IPS DF 6.9 (cell line): Measurements from ENCODE around the gene MYO16.

Experiments used
- DNase-seq: peaks from one replicate; pipeline ENCODE4 v3.0.0-alpha.2; 2013; ENCODE audit warnings: low read depth, low spot score
- H3K27ac ChIP-seq: one replicate; pipeline ENCODE4 v1.5.1; 2013; ENCODE audit warnings: low read length, control low read depth
- H3K27me3 ChIP-seq: 2 replicates; pipeline ENCODE4 v1.6.1; 2013; ENCODE audit warnings: mild to moderate bottlenecking, low read length; ENCODE audit not compliant: control insufficient read depth, insufficient read depth
- H3K36me3 ChIP-seq: 2 replicates; pipeline ENCODE4 v1.6.1; 2013; ENCODE audit warnings: low read length; ENCODE audit not compliant: control insufficient read depth, insufficient read depth
- H3K4me1 ChIP-seq: 2 replicates; pipeline ENCODE4 v1.6.1; 2013; ENCODE audit warnings: low read length; ENCODE audit not compliant: control insufficient read depth, insufficient read depth
- H3K4me3 ChIP-seq: 2 replicates; pipeline ENCODE4 v1.5.1; 2013; ENCODE audit warnings: mild to moderate bottlenecking, low read length
- H3K9me3 ChIP-seq: 2 replicates; pipeline ENCODE4 v1.6.1; 2013; ENCODE audit warnings: low read length, inconsistent platforms; ENCODE audit not compliant: control insufficient read depth, insufficient read depth
- WGBS: extraction: QIAGEN DNeasy Blood & Tissue Kit; methylation state at CpG from one replicate; pipeline ENCODE4 v1.1.7; 2013; ENCODE audit warnings: mixed read lengths, missing lambda C conversion rate; ENCODE audit not compliant: insufficient read length, insufficient coverage; 5-methylcytosine and 5-hydroxymethylcytosine counted together

MYO16 gene

DNA sequence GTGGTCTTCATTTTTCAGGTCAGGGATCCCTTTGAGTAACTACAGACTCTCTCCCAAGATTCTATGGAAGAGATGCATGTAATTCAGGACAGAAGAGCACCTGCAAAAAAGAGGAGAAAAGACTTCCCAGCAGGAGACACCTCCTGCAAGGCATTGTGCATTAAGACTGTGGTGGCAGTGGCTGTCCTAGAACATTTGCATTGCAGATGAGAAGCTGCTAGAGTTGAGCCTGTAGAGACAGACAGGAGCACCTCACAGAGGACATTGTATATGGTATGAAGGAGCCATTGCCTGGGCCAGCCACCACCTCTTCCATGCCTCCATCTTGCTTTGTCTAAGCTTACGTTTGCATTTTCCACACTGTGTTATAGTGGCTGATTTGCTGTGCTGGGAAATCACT is 11.2 kb upstream of the MYO16 start:
- WGBS = no CpG with 5 or more reads among the region's 1 CpG
- no peak overlapping the region for H3K27ac ChIP-seq

GRCh38 chr13:108621462-108621861 is 7.9 kb upstream of the MYO16 start:
- Histone ChIP-seq H3K9me3 (no peaks in the 10 kb centered on the region), H3K4me1 (no peaks in the 10 kb centered on the region), H3K27me3 (no peaks in the 10 kb centered on the region), H3K4me3 (no peak overlapping the region), H3K36me3 (no peaks in the 10 kb centered on the region), H3K27ac (no peak overlapping the region)
- WGBS = no CpG with 5 or more reads among the region's 7 CpGs
- DNase-seq = no peak

More for the DNA sequence above, 11.2 kb upstream of the MYO16 start:
- DNase-seq = no peak
- H3K4me1 ChIP-seq = no peaks in the 10 kb centered on the region
- H3K9me3 ChIP-seq = no peaks in the 10 kb centered on the region
- no peaks in the 10 kb centered on the region for H3K36me3 ChIP-seq
- H3K4me3 ChIP-seq = no peak overlapping the region
- H3K27me3 ChIP-seq = no peaks in the 10 kb centered on the region

DNA sequence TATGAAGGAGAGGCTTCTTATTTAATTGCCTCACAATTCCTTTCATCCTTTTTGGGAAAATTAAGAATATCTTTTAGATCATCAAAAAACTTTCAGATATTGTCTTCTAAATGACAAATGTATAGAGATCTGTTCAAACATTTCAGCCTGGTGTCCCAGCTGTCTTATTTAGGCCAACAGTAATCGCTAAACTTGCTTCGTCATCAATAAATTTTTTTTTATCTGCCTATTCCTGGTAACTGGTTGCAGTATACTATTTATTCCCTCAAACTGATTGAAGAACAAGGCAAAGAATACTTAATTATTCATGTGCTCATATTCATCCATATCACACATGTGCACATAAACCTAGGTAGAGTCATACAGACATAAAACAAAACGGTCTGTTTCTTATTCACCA is 5.3 kb upstream of the MYO16 start:
- H3K27me3 ChIP-seq = no peaks in the 10 kb centered on the region
- no CpG with 5 or more reads among the region's 3 CpGs for WGBS

GRCh38 chr13:108624979-108625378 is 4.4 kb upstream of the MYO16 start:
- Histone ChIP-seq H3K9me3 (no peaks in the 10 kb centered on the region), H3K27ac (no peak overlapping the region), H3K4me1 (no peaks in the 10 kb centered on the region), H3K4me3 (no peak overlapping the region), H3K27me3 (no peaks in the 10 kb centered on the region), H3K36me3 (no peaks in the 10 kb centered on the region)
- DNase-seq = no peak
- no CpG with 5 or more reads among the region's 4 CpGs for WGBS

More for the DNA sequence above, 5.3 kb upstream of the MYO16 start:
- no peak overlapping the region for H3K27ac ChIP-seq
- no peaks in the 10 kb centered on the region for H3K4me1 ChIP-seq
- DNase-seq = no peak
- H3K4me3 ChIP-seq = no peak overlapping the region
- no peaks in the 10 kb centered on the region for H3K9me3 ChIP-seq
- no peaks in the 10 kb centered on the region for H3K36me3 ChIP-seq

- H3K9me3 ChIP-seq = no peaks in the 10 kb centered on the region
- H3K27me3 ChIP-seq = no peaks in the 10 kb centered on the region
- DNase-seq = no peak
- H3K36me3 ChIP-seq = no peaks in the 10 kb centered on the region
- WGBS = no CpG with 5 or more reads among the region's 1 CpG
- no peak overlapping the region for H3K4me3 ChIP-seq
- no peaks in the 10 kb centered on the region for H3K4me1 ChIP-seq
- no peak overlapping the region for H3K27ac ChIP-seq
Observed at GRCh38 chr13:108629988-108630387, 577 bp downstream of the MYO16 start.

DNA sequence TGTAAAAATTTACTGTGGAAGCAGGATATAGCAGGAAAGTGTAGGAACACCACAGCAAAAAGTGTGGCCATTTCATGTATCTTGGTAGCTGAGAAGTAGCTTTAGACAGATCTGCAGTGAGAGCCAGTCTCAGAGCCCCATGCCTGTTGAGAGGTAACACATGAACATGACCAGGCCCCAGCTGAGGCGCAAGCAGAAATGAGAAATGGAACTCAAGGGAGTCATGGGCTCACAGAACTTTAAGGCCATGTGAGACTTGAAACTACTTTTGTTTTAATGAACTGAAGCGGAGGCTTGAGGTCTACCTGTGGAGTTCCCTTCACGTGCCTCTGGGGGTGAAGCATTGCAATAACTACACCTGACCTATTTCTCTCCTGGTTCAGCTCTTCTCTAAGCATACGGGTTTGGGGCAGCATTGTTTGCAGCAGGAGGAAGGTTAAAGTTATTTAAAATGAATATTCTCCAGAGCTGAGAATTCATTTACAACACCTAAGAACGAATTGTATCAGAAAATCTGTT is 3.3 kb downstream of the MYO16 start:
- WGBS = no CpG with 5 or more reads among the region's 5 CpGs
- Histone ChIP-seq H3K4me1 (no peaks in the 10 kb centered on the region), H3K27me3 (no peaks in the 10 kb centered on the region), H3K36me3 (no peaks in the 10 kb centered on the region), H3K27ac (no peak overlapping the region), H3K4me3 (no peak overlapping the region), H3K9me3 (no peaks in the 10 kb centered on the region)
- DNase-seq = no peak

DNA sequence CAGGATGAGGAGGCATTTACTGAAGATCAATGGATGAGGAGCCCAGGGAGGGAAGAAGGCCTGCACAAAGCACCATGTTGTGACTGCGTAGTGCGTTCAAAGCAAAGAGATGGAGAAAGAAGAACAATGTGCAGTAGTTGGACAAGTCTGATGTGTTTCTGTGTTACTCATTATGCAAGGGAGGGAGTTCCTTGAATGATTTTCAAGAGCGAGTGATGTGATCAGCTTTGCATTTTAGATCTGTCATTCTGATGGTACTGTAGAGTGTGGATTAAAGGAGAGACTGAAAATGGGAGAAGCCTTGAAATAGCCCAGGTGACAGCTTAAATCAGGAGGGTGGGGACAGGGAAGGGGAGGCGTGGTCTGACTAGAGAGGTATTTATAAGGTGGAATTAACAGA is 9.5 kb downstream of the MYO16 start:
- no peaks in the 10 kb centered on the region for H3K9me3 ChIP-seq
- no peak for DNase-seq
- no peaks in the 10 kb centered on the region for H3K36me3 ChIP-seq
- H3K4me3 ChIP-seq = no peak overlapping the region
- H3K27ac ChIP-seq = no peak overlapping the region
- H3K27me3 ChIP-seq = no peaks in the 10 kb centered on the region
- WGBS = no CpG with 5 or more reads among the region's 4 CpGs
- no peaks in the 10 kb centered on the region for H3K4me1 ChIP-seq

- H3K27ac ChIP-seq = no peak overlapping the region
- H3K4me1 ChIP-seq = no peaks in the 10 kb centered on the region
- WGBS = no CpG with 5 or more reads among the region's 4 CpGs
- no peaks in the 10 kb centered on the region for H3K27me3 ChIP-seq
- H3K9me3 ChIP-seq = no peaks in the 10 kb centered on the region
- DNase-seq = no peak
- H3K36me3 ChIP-seq = no peaks in the 10 kb centered on the region
- no peak overlapping the region for H3K4me3 ChIP-seq
Observed at GRCh38 chr13:108643646-108644353, 14.4 kb downstream of the MYO16 start.

DNA sequence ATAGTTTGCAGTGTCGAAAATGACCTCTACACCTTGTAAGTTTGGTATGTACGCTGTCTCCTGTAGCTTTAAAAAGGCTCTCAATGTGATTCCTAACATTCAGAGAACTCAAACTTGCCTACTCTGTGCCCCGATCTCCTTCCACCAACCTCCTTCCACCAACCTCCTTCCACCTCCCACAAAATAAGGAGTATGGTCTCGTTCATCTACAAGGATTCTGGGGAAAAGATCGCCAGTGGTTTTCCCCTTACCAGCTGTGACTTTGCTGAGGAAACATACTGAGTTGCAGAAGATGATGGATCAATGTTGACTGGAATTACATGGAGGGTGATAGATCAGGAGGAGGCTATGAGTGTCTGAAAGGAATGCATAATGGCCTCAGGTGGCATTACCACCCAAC is 16.0 kb downstream of the MYO16 start:
- no CpG with 5 or more reads among the region's 5 CpGs for WGBS
- H3K9me3 ChIP-seq = no peaks in the 10 kb centered on the region
- H3K4me3 ChIP-seq = no peak overlapping the region
- H3K27me3 ChIP-seq = no peaks in the 10 kb centered on the region
- no peaks in the 10 kb centered on the region for H3K4me1 ChIP-seq
- no peak for DNase-seq
- no peak overlapping the region for H3K27ac ChIP-seq
- H3K36me3 ChIP-seq = no peaks in the 10 kb centered on the region

GRCh38 chr13:108650271-108650670 is 20.9 kb downstream of the MYO16 start:
- no peak overlapping the region for H3K27ac ChIP-seq
- H3K27me3 ChIP-seq = no peaks in the 10 kb centered on the region
- no peaks in the 10 kb centered on the region for H3K36me3 ChIP-seq
- DNase-seq = no peak
- H3K4me1 ChIP-seq = no peaks in the 10 kb centered on the region
- WGBS = no CpG with 5 or more reads among the region's 3 CpGs
- H3K9me3 ChIP-seq = no peaks in the 10 kb centered on the region
- H3K4me3 ChIP-seq = no peak overlapping the region

DNA sequence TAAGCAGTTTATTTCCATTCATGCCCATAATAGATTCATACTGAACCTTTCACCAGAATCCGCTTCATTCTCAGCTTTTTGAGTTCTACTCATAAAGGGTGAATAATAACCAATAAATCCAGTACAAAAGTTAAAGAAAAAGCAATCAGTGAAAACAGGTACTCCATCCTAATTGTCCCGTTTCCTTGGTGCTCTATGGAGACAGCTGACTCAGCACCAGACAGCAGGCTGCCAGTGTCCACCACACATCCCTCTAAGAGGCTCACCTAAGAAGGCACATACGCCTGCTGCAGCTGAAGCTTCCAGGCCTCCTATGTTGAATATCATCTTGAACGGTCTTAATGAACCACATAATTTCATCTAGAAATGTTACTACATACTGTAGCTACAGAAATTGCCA is 27.3 kb downstream of the MYO16 start:
- DNase-seq = no peak
- no CpG with 5 or more reads among the region's 4 CpGs for WGBS
- Histone ChIP-seq H3K27me3 (no peaks in the 10 kb centered on the region), H3K4me3 (no peak overlapping the region), H3K4me1 (no peaks in the 10 kb centered on the region), H3K36me3 (no peaks in the 10 kb centered on the region), H3K9me3 (no peaks in the 10 kb centered on the region), H3K27ac (no peak overlapping the region)
